Adrenal gland (tissue), 12 donors: ENCODE results near the gene MEPCE. TPM values are rescaled to one million over a fixed set of nuclear protein-coding genes. Genes with fewer than 3 reads are reported as not detected.
"Not testable (repeated sequence)": the region's sequence is repeated elsewhere in the genome, so short reads cannot be mapped to it uniquely, and the experiment has no call there.

Source experiments
- DNase-seq, 7 donors: peaks; one replicate each; pipeline ENCODE4 v3.0.0-alpha.2; 2019 to 2020
- H3K27ac ChIP-seq, 5 donors: fragments of 200-600 bp; sonication (generic) in 4 of 5; 1 replicate in 3 of 5; 2 replicates in 2 of 5; pipeline versions ENCODE4 v1.5.1 to v1.8.0; 2016 to 2020; ENCODE audit warnings: mild to moderate bottlenecking in 1 of 5
- H3K27me3 ChIP-seq: fragments of 200-600 bp; 2 replicates; pipeline ENCODE4 v1.8.0; 2021
- H3K36me3 ChIP-seq, 2 donors: fragments of 200-600 bp; replicated peaks in 1 of 2; 1 replicate in 1 of 2; 2 replicates in 1 of 2; pipeline versions ENCODE4 v1.5.1 to v1.8.0; 2018 to 2022
- H3K4me1 ChIP-seq, 2 donors: fragments of 200-600 bp; replicated peaks in 1 of 2; 1 replicate in 1 of 2; 2 replicates in 1 of 2; pipeline versions ENCODE4 v1.5.1 to v1.8.0; 2018 to 2021
- H3K4me3 ChIP-seq, 4 donors: fragments of 200-600 bp; sonication (generic) in 3 of 4; one replicate each; pipeline ENCODE4 v1.5.1; 2016 to 2018
- H3K9me3 ChIP-seq, 3 donors: fragments of 200-600 bp; sonication (generic) in 1 of 3; replicated peaks in 1 of 3; 1 replicate in 2 of 3; 2 replicates in 1 of 3; pipeline versions ENCODE4 v1.5.1 to v1.8.0; 2016 to 2021
- CTCF ChIP-seq, 6 experiments: fragments of 450-650 bp in 4 of 6; fragments of 200-600 bp in 2 of 6; sonication (generic) in 1 of 6; IDR thresholded peaks; 1 replicate in 5 of 6; 2 replicates in 1 of 6; pipeline versions ENCODE4 v1.5.1 to v1.8.0; 2016 to 2021; ENCODE audit warnings: antibody characterized with exemption in 6 of 6, mild to moderate bottlenecking in 2 of 6, moderate library complexity in 1 of 6
- POLR2A ChIP-seq, 2 donors: fragments of 450-650 bp; IDR thresholded peaks; one replicate each; pipeline ENCODE4 v1.6.1; 2017; ENCODE audit warnings: antibody characterized with exemption in 2 of 2, mild to moderate bottlenecking in 2 of 2, moderate library complexity in 1 of 2
- WGBS, 4 donors: extraction: QIAGEN DNeasy Blood & Tissue Kit in 2 of 4; methylation state at CpG; one replicate each; pipeline versions ENCODE4 v1.1.5 to v1.1.7; 2013 to 2017; 5-methylcytosine and 5-hydroxymethylcytosine counted together
- intact Hi-C, 2 donors: fragments of 100-400 bp; cut with DNase I; formaldehyde crosslinking; loops; one replicate each; pipeline versions ENCODE4 v1.14.1 to v1.15.0; 2022 to 2023
- polyA plus RNA-seq, 3 donors: library from polyadenylated mRNA; stranded (reverse); fragments of 200-250 nt in 2 of 3; fragments of 350-450 nt in 1 of 3; fragmentation: Illumina TruSeq in 1 of 3; extraction: RNeasy Lipid Tissue Mini Kit (QIAGEN cat#74804) in 1 of 3; gene quantifications; one replicate each; pipeline ENCODE4 v1.2.3, GENCODE V29; 2013 to 2014
- total RNA-seq, 9 donors: library from RNA; depleted of rRNA in 4 of 9; stranded (reverse); fragments of >200 nt in 4 of 9; fragments of 120-200 nt in 1 of 9; fragmentation: NEBNext Ultra II Directional in 1 of 9; extraction: Animal tissue kit (Norgen Biotek cat#: 25700) in 1 of 9; gene quantifications; one replicate each; pipeline versions ENCODE4 v1.1.0 to v1.2.4, GENCODE V29; 2013 to 2023
- donor health status: healthy with polysubstance abuse.
- donor health status: Bipolar disorder and iron deficiency.
- donor health status: DM: yes; HTN: yes; CAD: no.
- donor health status: DM: no; HTN: no; CAD: no.
- donor health status: DM: no; HTN: no; CAD: no.
- donor health status: DM: yes; HTN: yes; CAD: no.

Gene MEPCE
- total and polyA plus RNA-seq, 12 donors: 24.8 to 76.8 (median 51.8) TPM

- TF ChIP-seq CTCF (IDR thresholded peaks at IDR 0.05) (no peak), POLR2A (IDR thresholded peaks at IDR 0.05) (no peak)
- Histone ChIP-seq H3K27ac (peak overlapping the region in 2 of 5 donors; percentile 64 to 86), H3K4me1 (peaks cover 15 to 34% of the 10 kb centered on the region in 2 donors), H3K4me3 (no peak overlapping the region), H3K9me3 (no peaks in the 10 kb centered on the region), H3K36me3 (no peaks in the 10 kb centered on the region), H3K27me3 (no peaks in the 10 kb centered on the region)
- intact Hi-C loops: no loop called here
- 69 to 100% (median 76%) methylated on average over 1 to 2 of the region's 2 CpGs for WGBS, 4 donors
- peak in 2 of 7 donors; percentile 20 to 41 for DNase-seq
Measured at GRCh38 chr7:100446040-100446439, 16.4 kb downstream of the MEPCE start.

GRCh38 chr7:100447363-100447762, 17.7 kb downstream of the MEPCE start:
- H3K4me1 ChIP-seq: peaks cover 15 to 34% of the 10 kb centered on the region in 2 donors
- H3K4me3 ChIP-seq: not testable (repeated sequence)
- WGBS, 4 donors: 95 to 98% (median 97%) methylated on average over 8 of the region's 8 CpGs

GRCh38 chr7:100449190-100449795, 19.7 kb downstream of the MEPCE start:
- Histone ChIP-seq H3K9me3 (no peaks in the 10 kb centered on the region), H3K4me3 (peak overlapping the region in 1 of 4 donors; percentile 77), H3K27me3 (no peaks in the 10 kb centered on the region), H3K4me1 (peaks cover 11 to 21% of the 10 kb centered on the region in 2 donors), H3K27ac (peak overlapping the region in 3 of 5 donors; percentile 5 to 72 (median 24)), H3K36me3 (no peaks in the 10 kb centered on the region)
- TF ChIP-seq POLR2A (IDR thresholded peaks at IDR 0.05) (no peak), CTCF (IDR thresholded peaks at IDR 0.05) (no peak)
- intact Hi-C loops: no loop called here
- 81 to 88% (median 86%) methylated on average over 13 of the region's 13 CpGs for WGBS, 4 donors
- DNase-seq: no peak

More at GRCh38 chr7:100447363-100447762, 17.7 kb downstream of the MEPCE start:
- DNase-seq, H3K27me3 ChIP-seq, H3K36me3 ChIP-seq, H3K9me3 ChIP-seq, H3K27ac ChIP-seq, intact Hi-C loops: not testable (repeated sequence)

- Histone ChIP-seq H3K36me3 (no peaks in the 10 kb centered on the region), H3K4me3 (no peak overlapping the region), H3K4me1 (peaks cover 0 to 4% of the 10 kb centered on the region in 2 donors), H3K27me3 (no peaks in the 10 kb centered on the region), H3K27ac (no peak overlapping the region), H3K9me3 (no peaks in the 10 kb centered on the region)
- WGBS, 4 donors: 91 to 97% (median 92%) methylated on average over 3 of the region's 3 CpGs
- no peak for TF ChIP-seq CTCF (IDR thresholded peaks at IDR 0.05)
- no peak for TF ChIP-seq POLR2A (IDR thresholded peaks at IDR 0.05)
- intact Hi-C loops: no loop called here
- no peak for DNase-seq
Measured at GRCh38 chr7:100452513-100452912, 22.9 kb downstream of the MEPCE start.

GRCh38 chr7:100453854-100454253, 24.2 kb downstream of the MEPCE start:
- H3K27me3 ChIP-seq, H3K36me3 ChIP-seq, H3K27ac ChIP-seq, H3K4me1 ChIP-seq, intact Hi-C loops, DNase-seq, H3K4me3 ChIP-seq, H3K9me3 ChIP-seq: not testable (repeated sequence)
- 91 to 96% (median 94%) methylated on average over 8 of the region's 8 CpGs for WGBS, 4 donors
